NCI-H128 (cell line): Measurements from ENCODE around the gene KLHL22.
"Not testable (repeated sequence)": the region's sequence is repeated elsewhere in the genome, so short reads cannot be mapped to it uniquely, and the experiment has no call there.

Experiments
- DNase-seq: peaks from one replicate; lab custom pipeline; 2025; ENCODE audit not compliant: unreplicated experiment; lab: John Stamatoyannopoulos, UW

Gene KLHL22

GRCh38 chr22:20422271-20423007, 73.2 kb downstream of the KLHL22 start:
- DNase-seq, result no peak

GRCh38 chr22:20421507-20421874, 74.1 kb downstream of the KLHL22 start:
- no peak for DNase-seq

- no peak for DNase-seq
Observed at GRCh38 chr22:20420157-20420842, 75.3 kb downstream of the KLHL22 start.

GRCh38 chr22:20419664-20419951, 76.0 kb downstream of the KLHL22 start:
- no peak for DNase-seq

GRCh38 chr22:20418211-20418788, 77.3 kb downstream of the KLHL22 start:
- DNase-seq, result peak; percentile 32

- not testable (repeated sequence) for DNase-seq
Observed at GRCh38 chr22:20415699-20416098, 79.9 kb downstream of the KLHL22 start.

- not testable (repeated sequence) for DNase-seq
Observed at GRCh38 chr22:20415241-20415640, 80.4 kb downstream of the KLHL22 start.

- no peak for DNase-seq
Observed at GRCh38 chr22:20414450-20414849, 81.1 kb downstream of the KLHL22 start.

GRCh38 chr22:20414059-20414440, 81.5 kb downstream of the KLHL22 start:
- no peak for DNase-seq

GRCh38 chr22:20413217-20414058, 82.2 kb downstream of the KLHL22 start:
- DNase-seq, result no peak

GRCh38 chr22:20412474-20413216, 83.0 kb downstream of the KLHL22 start:
- no peak for DNase-seq

GRCh38 chr22:20409385-20409784, 86.2 kb downstream of the KLHL22 start:
- not testable (repeated sequence) for DNase-seq

- no peak for DNase-seq
Observed at GRCh38 chr22:20408891-20409290, 86.7 kb downstream of the KLHL22 start.

GRCh38 chr22:20407829-20408228, 87.8 kb downstream of the KLHL22 start:
- no peak for DNase-seq

GRCh38 chr22:20406686-20407408, 88.7 kb downstream of the KLHL22 start:
- DNase-seq, result no peak

GRCh38 chr22:20405931-20406685, 89.5 kb downstream of the KLHL22 start:
- no peak for DNase-seq

GRCh38 chr22:20405291-20405930, 90.2 kb downstream of the KLHL22 start:
- DNase-seq, result no peak

GRCh38 chr22:20404881-20405280, 90.7 kb downstream of the KLHL22 start:
- DNase-seq, result no peak

- DNase-seq, result no peak
Observed at GRCh38 chr22:20403779-20404140, 91.8 kb downstream of the KLHL22 start.
